K562 (cell line): ENCODE data around the gene CYP24A1. TPM values are rescaled to one million over a fixed set of nuclear protein-coding genes. Genes with fewer than 3 reads are reported as not detected.
A peak's percentile ranks its signal among the peaks of the same experiment; 100 is the strongest.

ENCODE experiments used
- ATAC-seq: fragments of 200-7000 bp; cut with Tn5 transposase; 3 replicates; pipeline ENCODE4 v1.9.1; 2020; ENCODE audit warnings: moderate library complexity
- BruUV-seq: library from RNA; stranded (reverse); fragments of 400-500 nt; replicated peaks from 2 replicates; lab custom pipeline; 2021; lab: Mats Ljungman, UMichigan
- CTCF ChIA-PET: fragments of 300-600 bp; formaldehyde crosslinking; extraction: SDS; loops from one replicate; lab custom pipeline; 2021; ENCODE audit warnings: low intra/inter-chr PET ratio; lab: Yijun Ruan, JAX
- POLR2A ChIA-PET: fragments of 300-600, 350-650 bp; sonication (Branson Sonifier 250); formaldehyde crosslinking; extraction: SDS; loops from one replicate; lab custom pipeline; 2021; ENCODE audit warnings: antibody characterized with exemption, inconsistent platforms; lab: Yijun Ruan, JAX
- DNase-seq, 4 experiments: peaks; one replicate each; pipeline versions ENCODE4 v3.0.0 to v3.0.0-alpha.2; 2011 to 2018; ENCODE audit warnings: low spot score in 3 of 4, mixed read lengths in 3 of 4; ENCODE audit errors: extremely low read depth in 1 of 4
- FAIRE-seq: peaks from 2 replicates; lab custom pipeline; 2011; peaks lifted over from hg19 to GRCh38; lab: Jason Lieb, UNC
- H2AFZ ChIP-seq: 2 replicates; pipeline ENCODE4 v1.6.0; 2011; ENCODE audit warnings: low read depth, low read length, control low read depth, inconsistent platforms
- H3K27ac ChIP-seq: fragments of 200-600 bp; 3 replicates; pipeline ENCODE4 v1.8.0; 2011; ENCODE audit warnings: low read depth, mild to moderate bottlenecking, control low read depth, inconsistent platforms, low read length, moderate library complexity, mixed read lengths; ENCODE audit errors: extremely low read depth
- H3K27me3 ChIP-seq, 2 experiments: fragments of 300-600 bp in 1 of 2; 2 replicates in 1 of 2; 3 replicates in 1 of 2; pipeline versions ENCODE4 v1.6.0 to v1.8.0; 2011; ENCODE audit warnings: inconsistent platforms in 2 of 2, low read length in 2 of 2, mild to moderate bottlenecking in 1 of 2, mixed read lengths in 1 of 2, moderate library complexity in 1 of 2; ENCODE audit not compliant: control insufficient read depth in 2 of 2, insufficient read depth in 2 of 2
- H3K36me3 ChIP-seq: fragments of 300-600 bp; 3 replicates; pipeline ENCODE4 v1.8.0; 2011; ENCODE audit warnings: mild to moderate bottlenecking, low read length, inconsistent platforms; ENCODE audit not compliant: control insufficient read depth, insufficient read depth
- H3K4me1 ChIP-seq, 2 experiments: fragments of 200-600 bp in 1 of 2; replicated peaks in 1 of 2; 2 replicates in 1 of 2; 3 replicates in 1 of 2; pipeline versions ENCODE4 v1.5.1 to v1.8.0; 2011; ENCODE audit warnings: inconsistent platforms in 2 of 2, low read length in 2 of 2, mild to moderate bottlenecking in 1 of 2, mixed read lengths in 1 of 2, moderate library complexity in 1 of 2; ENCODE audit not compliant: control insufficient read depth in 2 of 2, insufficient read depth in 2 of 2
- H3K4me2 ChIP-seq: 2 replicates; pipeline ENCODE4 v1.6.1; 2011; ENCODE audit warnings: low read length, control low read depth, inconsistent platforms, mixed read lengths; ENCODE audit not compliant: insufficient read depth
- H3K4me3 ChIP-seq: fragments of 200-600 bp; sonication (generic), shearing (Covaris generic); 2 replicates; pipeline ENCODE4 v1.5.1; 2016; ENCODE audit warnings: control low read depth, inconsistent platforms
- H3K79me2 ChIP-seq: fragments of 200-600 bp; 3 replicates; pipeline ENCODE4 v1.8.0; 2011; ENCODE audit warnings: low read length, inconsistent platforms; ENCODE audit not compliant: control insufficient read depth, insufficient read depth
- H3K9ac ChIP-seq, 2 experiments: 2 replicates each; pipeline versions ENCODE4 v1.6.0 to v1.6.1; 2011; ENCODE audit warnings: low read depth in 2 of 2, low read length in 2 of 2, control low read depth in 1 of 2, inconsistent platforms in 1 of 2, mild to moderate bottlenecking in 1 of 2, mixed read lengths in 1 of 2; ENCODE audit not compliant: insufficient read depth in 1 of 2
- H3K9me1 ChIP-seq: one replicate; pipeline ENCODE4 v1.6.0; 2011; ENCODE audit warnings: inconsistent platforms, mild to moderate bottlenecking, low read length, moderate library complexity; ENCODE audit not compliant: control insufficient read depth, insufficient read depth
- H3K9me3 ChIP-seq: replicated peaks from 2 replicates; pipeline ENCODE4 v1.5.1; 2011; ENCODE audit warnings: low read depth, low read length, inconsistent platforms; ENCODE audit not compliant: control insufficient read depth, insufficient read depth
- H4K20me1 ChIP-seq: replicated peaks from 2 replicates; pipeline ENCODE4 v1.6.1; 2011; ENCODE audit warnings: low read length, inconsistent platforms, mixed read lengths; ENCODE audit not compliant: control insufficient read depth, insufficient read depth
- ESRRA ChIP-seq: fragments of 450-650 bp; IDR thresholded peaks from 2 replicates; pipeline ENCODE4 v1.6.1; 2014; ENCODE audit warnings: low read depth, mild to moderate bottlenecking, moderate library complexity, borderline replicate concordance
- NR0B1 ChIP-seq: fragments of 450-650 bp; IDR thresholded peaks from one replicate; pipeline ENCODE4 v1.6.1; 2018; ENCODE audit warnings: mild to moderate bottlenecking, moderate library complexity; ENCODE audit not compliant: partially characterized antibody
- RBBP5 ChIP-seq: fragments of 200-600 bp; sonication (generic); IDR thresholded peaks from 2 replicates; pipeline ENCODE4 v1.6.1; 2012; ENCODE audit warnings: borderline replicate concordance, mild to moderate bottlenecking, low read length, control low read depth, inconsistent platforms; ENCODE audit not compliant: insufficient read depth, poor library complexity, severe bottlenecking
- ZBTB34 ChIP-seq: fragments of 250-450 bp; sonication (Bioruptor Pico); IDR thresholded peaks from 2 replicates; pipeline ENCODE4 v1.8.0; 2021; ENCODE audit warnings: mild to moderate bottlenecking, moderate library complexity
- ZEB2 ChIP-seq: fragments of 450-650 bp; IDR thresholded peaks from 2 replicates; pipeline ENCODE4 v1.6.1; 2016
- ZFPM2 ChIP-seq: fragments of 250-450 bp; sonication (Bioruptor Pico); IDR thresholded peaks from 2 replicates; pipeline ENCODE4 v1.5.1; 2022; ENCODE audit warnings: mild to moderate bottlenecking
- WGBS: fragments of 100-300 bp; shearing (Covaris generic); methylation state at CpG from one replicate; pipeline ENCODE4 v1.1.6; 2016; ENCODE audit warnings: low coverage, mixed read lengths; ENCODE audit not compliant: insufficient coverage; ENCODE audit errors: missing lambda C conversion rate; 5-methylcytosine and 5-hydroxymethylcytosine counted together
- in situ Hi-C: fragments of 300-500 bp; cut with MboI; formaldehyde crosslinking; loops from 4 replicates; pipeline ENCODE4 v1.15.0; 2018; ENCODE audit warnings: inconsistent platforms, mixed read lengths
- intact Hi-C: fragments of 100-400 bp; cut with micrococcal nuclease; formaldehyde crosslinking; loops from 2 replicates; pipeline ENCODE4 v1.14.2; 2022
- polyA plus RNA-seq, 8 experiments: library from polyadenylated mRNA; depleted of rRNA in 4 of 8; stranded (reverse) in 5 of 8; unstranded in 3 of 8; fragments of >200 nt; fragmentation: Nextera tagmentation in 2 of 8; fragmentation: Illumina TruSeq in 1 of 8; extraction: Ambion mirVana in 2 of 8; extraction: Trizol in 1 of 8; gene quantifications; 2 replicates each; pipeline versions ENCODE4 v1.2.1 to v1.2.3, GENCODE V29; 2011 to 2014; ENCODE audit warnings: inconsistent platforms in 1 of 8, missing spikeins in 1 of 8
- total RNA-seq, 7 experiments: library from RNA; depleted of rRNA in 6 of 7; stranded (reverse); fragments of >200 nt in 6 of 7; fragmentation: Illumina TruSeq in 2 of 7; extraction: Trizol in 2 of 7; gene quantifications; 2 replicates each; pipeline versions ENCODE4 v1.2.1 to v1.2.3, GENCODE V29; 2011 to 2021; ENCODE audit warnings: low replicate concordance in 1 of 7
- TF ChIP-seq, protein P1 (sequence below), 3 experiments: fragments of 200-800 bp in 1 of 3; fragments of 250-450 bp in 1 of 3; fragments of 450-650 bp in 1 of 3; sonication (Bioruptor Pico) in 1 of 3; sonication (Bioruptor generic) in 1 of 3; formaldehyde crosslinking in 1 of 3; IDR thresholded peaks; 2 replicates each; pipeline versions ENCODE4 v1.6.1 to v1.8.0; 2016 to 2022; ENCODE audit warnings: mild to moderate bottlenecking in 2 of 3, missing genetic modification characterization in 2 of 3, missing compliant biosample characterization in 1 of 3, moderate library complexity in 1 of 3

Gene CYP24A1
- total and polyA plus RNA-seq, 9 of the 15 experiments (the other 6 are each of a cell fraction or from before 2014, with no cell fraction given), result 0.04 TPM; not detected in 8

DNA sequence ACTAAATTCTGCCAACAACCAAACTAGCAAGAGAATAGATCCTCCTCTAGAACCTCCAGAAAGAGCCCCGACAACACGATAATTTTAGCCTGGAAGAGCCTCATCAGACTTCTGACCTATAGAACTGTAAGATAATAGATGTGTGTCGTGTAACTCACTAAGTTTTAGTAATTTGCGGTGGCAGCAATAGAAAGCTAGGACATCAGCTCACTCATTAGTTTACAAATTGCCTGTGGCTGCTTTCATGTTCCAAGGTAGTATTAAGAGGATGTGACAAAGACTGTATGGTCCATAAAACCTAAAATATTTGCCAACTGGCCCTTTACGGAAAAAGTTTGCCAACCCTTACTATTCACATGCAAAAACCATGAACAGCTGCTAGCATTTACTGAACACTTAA lies 17.3 kb downstream of the CYP24A1 start:
- CTCF ChIA-PET, result no interaction called here
- TF ChIP-seq ESRRA, result no peak
- no peak for TF ChIP-seq ZEB2
- no peak for TF ChIP-seq NR0B1
- TF ChIP-seq, protein P1, sequence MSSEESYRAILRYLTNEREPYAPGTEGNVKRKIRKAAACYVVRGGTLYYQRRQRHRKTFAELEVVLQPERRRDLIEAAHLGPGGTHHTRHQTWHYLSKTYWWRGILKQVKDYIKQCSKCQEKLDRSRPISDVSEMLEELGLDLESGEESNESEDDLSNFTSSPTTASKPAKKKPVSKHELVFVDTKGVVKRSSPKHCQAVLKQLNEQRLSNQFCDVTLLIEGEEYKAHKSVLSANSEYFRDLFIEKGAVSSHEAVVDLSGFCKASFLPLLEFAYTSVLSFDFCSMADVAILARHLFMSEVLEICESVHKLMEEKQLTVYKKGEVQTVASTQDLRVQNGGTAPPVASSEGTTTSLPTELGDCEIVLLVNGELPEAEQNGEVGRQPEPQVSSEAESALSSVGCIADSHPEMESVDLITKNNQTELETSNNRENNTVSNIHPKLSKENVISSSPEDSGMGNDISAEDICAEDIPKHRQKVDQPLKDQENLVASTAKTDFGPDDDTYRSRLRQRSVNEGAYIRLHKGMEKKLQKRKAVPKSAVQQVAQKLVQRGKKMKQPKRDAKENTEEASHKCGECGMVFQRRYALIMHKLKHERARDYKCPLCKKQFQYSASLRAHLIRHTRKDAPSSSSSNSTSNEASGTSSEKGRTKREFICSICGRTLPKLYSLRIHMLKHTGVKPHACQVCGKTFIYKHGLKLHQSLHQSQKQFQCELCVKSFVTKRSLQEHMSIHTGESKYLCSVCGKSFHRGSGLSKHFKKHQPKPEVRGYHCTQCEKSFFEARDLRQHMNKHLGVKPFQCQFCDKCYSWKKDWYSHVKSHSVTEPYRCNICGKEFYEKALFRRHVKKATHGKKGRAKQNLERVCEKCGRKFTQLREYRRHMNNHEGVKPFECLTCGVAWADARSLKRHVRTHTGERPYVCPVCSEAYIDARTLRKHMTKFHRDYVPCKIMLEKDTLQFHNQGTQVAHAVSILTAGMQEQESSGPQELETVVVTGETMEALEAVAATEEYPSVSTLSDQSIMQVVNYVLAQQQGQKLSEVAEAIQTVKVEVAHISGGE (CRISPR knock-in tag; IDR thresholded peaks at IDR 0.05), result peak in 1 of 3 experiments; percentile 71; a peak in 1 of 6 replicates
- TF ChIP-seq ZFPM2 (CRISPR knock-in tag), result no peak
- no peak for TF ChIP-seq RBBP5
- no peak for TF ChIP-seq ZBTB34 (CRISPR knock-in tag)
- 0% methylated on average over 5 of the region's 5 CpGs for WGBS
- Histone ChIP-seq H3K79me2 (no peaks in the 10 kb centered on the region), H3K36me3 (no peaks in the 10 kb centered on the region), H3K9me3 (no peaks in the 10 kb centered on the region), H3K27ac (no peak overlapping the region), H3K4me1 (no peaks in the 10 kb centered on the region), H3K9ac (no peak overlapping the region), H3K4me3 (no peak overlapping the region), H3K4me2 (no peak overlapping the region), H3K27me3 (peaks cover 29 to 43% of the 10 kb centered on the region in 2 experiments; a peak in 4 of 5 replicates), H2AFZ (no peak overlapping the region), H3K9me1 (no peaks in the 10 kb centered on the region), H4K20me1 (no peaks in the 10 kb centered on the region)
- BruUV-seq, result no TSS peak
- no peak for DNase-seq
- intact Hi-C loops, result loop anchor here (5.0 kb wide), 1 partner anchor 59 kb away; no protein-coding TSS in a partner anchor
- FAIRE-seq, result no peak
- no peak for ATAC-seq
- in situ Hi-C loops, result no loop called here
- POLR2A ChIA-PET, result interaction anchor here (0.7 kb wide), 1 partner anchor 94 kb away, joined by 3 read pairs; no protein-coding TSS in a partner anchor
